GM23248 (cell line): Measurements from ENCODE around the gene SLC28A3.
"Not testable (repeated sequence)": the region's sequence is repeated elsewhere in the genome, so short reads cannot be mapped to it uniquely, and the experiment has no call there.

Source experiments
- EZH2 ChIP-seq: fragments of 200-600 bp; sonication (generic); IDR thresholded peaks from 2 replicates; pipeline ENCODE4 v1.6.1; 2018; ENCODE audit warnings: antibody characterized with exemption, mild to moderate bottlenecking; ENCODE audit not compliant: insufficient read depth, poor library complexity, severe bottlenecking
- EZH2phosphoT487 ChIP-seq: fragments of 200-600 bp; sonication (generic); IDR thresholded peaks from 2 replicates; pipeline ENCODE4 v1.6.1; 2018; ENCODE audit warnings: antibody characterized with exemption, moderate library complexity, mild to moderate bottlenecking, low read depth; ENCODE audit not compliant: insufficient read depth

DNA sequence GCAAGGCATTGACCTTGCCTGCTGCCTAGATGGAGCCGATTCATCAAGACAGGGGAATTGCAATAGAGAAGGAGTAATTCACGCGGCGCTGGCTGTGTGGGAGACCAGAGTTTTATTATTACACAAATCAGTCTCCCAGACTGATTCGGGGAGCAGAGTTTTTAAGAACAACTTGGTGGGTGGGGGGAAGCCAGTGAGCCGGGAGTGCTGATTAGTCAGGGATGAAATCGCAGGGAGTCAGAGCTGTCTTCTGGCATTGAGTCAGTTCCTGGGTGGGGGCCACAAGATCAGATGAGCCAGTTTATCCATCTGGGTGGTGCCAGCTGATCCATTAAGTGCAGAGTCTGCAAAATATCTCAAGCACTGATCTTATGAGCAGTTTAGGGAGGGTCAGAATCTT is 49.7 kb upstream of the SLC28A3 start:
- not testable (repeated sequence) for TF ChIP-seq EZH2phosphoT487, EZH2
